Measurements from ENCODE around the gene MGME1. TPM values are rescaled to one million over a fixed set of nuclear protein-coding genes. Genes with fewer than 3 reads are reported as not detected.

The MGME1 gene
- total and polyA plus RNA-seq, 2 of the 13 experiments (the other 11 are each of a cell fraction or from before 2014, with no cell fraction given): 36.7 to 66.6 TPM

- POLR2A ChIA-PET: no interaction called here
- no peak overlapping the region for H3K27ac ChIP-seq (ENCODE audit: extremely low read length, insufficient read depth, low read length)
- no peaks in the 10 kb centered on the region for H3K9me3 ChIP-seq (ENCODE audit: low read length)
- CTCF ChIA-PET (ENCODE audit: low intra/inter-chr PET ratio, low total read pairs): no interaction called here
- ATAC-seq (no peak), FAIRE-seq (no peak), DNase-seq (ENCODE audit: low spot score) (no peak)
- peaks cover 12% of the 10 kb centered on the region for H3K4me1 ChIP-seq (ENCODE audit: insufficient read depth, low read length)
- no peak overlapping the region for H2AFZ ChIP-seq (ENCODE audit: low read length)
- H3K27me3 ChIP-seq (ENCODE audit: control insufficient read depth in 1 of 2, insufficient read depth in 2 of 2, low read length in 2 of 2): peaks cover 2 to 12% of the 10 kb centered on the region in 2 experiments; a peak in 2 of 5 replicates
- H4K20me1 ChIP-seq (ENCODE audit: insufficient read depth, low read length): no peaks in the 10 kb centered on the region
- BruUV-seq (replicated peaks): no TSS peak
- intact Hi-C loops (cut with micrococcal nuclease; ENCODE audit: unreplicated experiment) (no loop called here), in situ Hi-C loops (cut with HindIII; ENCODE audit: extremely low pct_ligation_motif_present, low pct_unique_long_range_greater_than_20kb) (no loop called here)
- H3K4me2 ChIP-seq (ENCODE audit: low read depth, low read length): no peak overlapping the region
- no peak overlapping the region for H3K4me3 ChIP-seq (replicated peaks in 1 of 3; ENCODE audit: insufficient read depth in 1 of 3, low read depth in 2 of 3, low read length in 3 of 3)
- H3K79me2 ChIP-seq (ENCODE audit: insufficient read depth, low read length): no peaks in the 10 kb centered on the region
- WGBS (ENCODE audit: low lambda C conversion rate): 53% methylated on average over 6 of the region's 6 CpGs
- H3K9ac ChIP-seq (ENCODE audit: insufficient read depth, low read depth, low read length): no peak overlapping the region
- H3K36me3 ChIP-seq (replicated peaks in 1 of 2; ENCODE audit: control insufficient read depth in 1 of 2, insufficient read depth in 2 of 2, low read length in 2 of 2): no peaks in the 10 kb centered on the region
- TF ChIP-seq CBX2 (IDR thresholded peaks at IDR 0.05; ENCODE audit: low read depth, low read length): no peak
- no peak for TF ChIP-seq CBX2 (CRISPR knock-in tag; IDR thresholded peaks at IDR 0.05; ENCODE audit: low read depth)
- TF ChIP-seq ZNF180 (CRISPR knock-in tag; IDR thresholded peaks at IDR 0.05; ENCODE audit: borderline replicate concordance, low read depth): no peak
- TF ChIP-seq, protein P1, sequence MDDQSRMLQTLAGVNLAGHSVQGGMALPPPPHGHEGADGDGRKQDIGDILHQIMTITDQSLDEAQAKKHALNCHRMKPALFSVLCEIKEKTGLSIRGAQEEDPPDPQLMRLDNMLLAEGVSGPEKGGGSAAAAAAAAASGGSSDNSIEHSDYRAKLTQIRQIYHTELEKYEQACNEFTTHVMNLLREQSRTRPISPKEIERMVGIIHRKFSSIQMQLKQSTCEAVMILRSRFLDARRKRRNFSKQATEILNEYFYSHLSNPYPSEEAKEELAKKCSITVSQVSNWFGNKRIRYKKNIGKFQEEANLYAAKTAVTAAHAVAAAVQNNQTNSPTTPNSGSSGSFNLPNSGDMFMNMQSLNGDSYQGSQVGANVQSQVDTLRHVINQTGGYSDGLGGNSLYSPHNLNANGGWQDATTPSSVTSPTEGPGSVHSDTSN (CRISPR knock-in tag; IDR thresholded peaks at IDR 0.05; ENCODE audit: borderline replicate concordance): no peak
- no peak for TF ChIP-seq ZBTB2 (CRISPR knock-in tag; IDR thresholded peaks at IDR 0.05; ENCODE audit: low read depth)
- TF ChIP-seq, protein P2, sequence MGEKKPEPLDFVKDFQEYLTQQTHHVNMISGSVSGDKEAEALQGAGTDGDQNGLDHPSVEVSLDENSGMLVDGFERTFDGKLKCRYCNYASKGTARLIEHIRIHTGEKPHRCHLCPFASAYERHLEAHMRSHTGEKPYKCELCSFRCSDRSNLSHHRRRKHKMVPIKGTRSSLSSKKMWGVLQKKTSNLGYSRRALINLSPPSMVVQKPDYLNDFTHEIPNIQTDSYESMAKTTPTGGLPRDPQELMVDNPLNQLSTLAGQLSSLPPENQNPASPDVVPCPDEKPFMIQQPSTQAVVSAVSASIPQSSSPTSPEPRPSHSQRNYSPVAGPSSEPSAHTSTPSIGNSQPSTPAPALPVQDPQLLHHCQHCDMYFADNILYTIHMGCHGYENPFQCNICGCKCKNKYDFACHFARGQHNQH (CRISPR knock-in tag; IDR thresholded peaks at IDR 0.05): no peak
- TF ChIP-seq THYN1 (CRISPR knock-in tag; IDR thresholded peaks at IDR 0.05; ENCODE audit: borderline replicate concordance, low read depth): no peak
- TF ChIP-seq MXD4 (CRISPR knock-in tag; IDR thresholded peaks at IDR 0.05): no peak
- TF ChIP-seq ZNF672 (CRISPR knock-in tag; IDR thresholded peaks at IDR 0.05): no peak
- TF ChIP-seq, protein P3, sequence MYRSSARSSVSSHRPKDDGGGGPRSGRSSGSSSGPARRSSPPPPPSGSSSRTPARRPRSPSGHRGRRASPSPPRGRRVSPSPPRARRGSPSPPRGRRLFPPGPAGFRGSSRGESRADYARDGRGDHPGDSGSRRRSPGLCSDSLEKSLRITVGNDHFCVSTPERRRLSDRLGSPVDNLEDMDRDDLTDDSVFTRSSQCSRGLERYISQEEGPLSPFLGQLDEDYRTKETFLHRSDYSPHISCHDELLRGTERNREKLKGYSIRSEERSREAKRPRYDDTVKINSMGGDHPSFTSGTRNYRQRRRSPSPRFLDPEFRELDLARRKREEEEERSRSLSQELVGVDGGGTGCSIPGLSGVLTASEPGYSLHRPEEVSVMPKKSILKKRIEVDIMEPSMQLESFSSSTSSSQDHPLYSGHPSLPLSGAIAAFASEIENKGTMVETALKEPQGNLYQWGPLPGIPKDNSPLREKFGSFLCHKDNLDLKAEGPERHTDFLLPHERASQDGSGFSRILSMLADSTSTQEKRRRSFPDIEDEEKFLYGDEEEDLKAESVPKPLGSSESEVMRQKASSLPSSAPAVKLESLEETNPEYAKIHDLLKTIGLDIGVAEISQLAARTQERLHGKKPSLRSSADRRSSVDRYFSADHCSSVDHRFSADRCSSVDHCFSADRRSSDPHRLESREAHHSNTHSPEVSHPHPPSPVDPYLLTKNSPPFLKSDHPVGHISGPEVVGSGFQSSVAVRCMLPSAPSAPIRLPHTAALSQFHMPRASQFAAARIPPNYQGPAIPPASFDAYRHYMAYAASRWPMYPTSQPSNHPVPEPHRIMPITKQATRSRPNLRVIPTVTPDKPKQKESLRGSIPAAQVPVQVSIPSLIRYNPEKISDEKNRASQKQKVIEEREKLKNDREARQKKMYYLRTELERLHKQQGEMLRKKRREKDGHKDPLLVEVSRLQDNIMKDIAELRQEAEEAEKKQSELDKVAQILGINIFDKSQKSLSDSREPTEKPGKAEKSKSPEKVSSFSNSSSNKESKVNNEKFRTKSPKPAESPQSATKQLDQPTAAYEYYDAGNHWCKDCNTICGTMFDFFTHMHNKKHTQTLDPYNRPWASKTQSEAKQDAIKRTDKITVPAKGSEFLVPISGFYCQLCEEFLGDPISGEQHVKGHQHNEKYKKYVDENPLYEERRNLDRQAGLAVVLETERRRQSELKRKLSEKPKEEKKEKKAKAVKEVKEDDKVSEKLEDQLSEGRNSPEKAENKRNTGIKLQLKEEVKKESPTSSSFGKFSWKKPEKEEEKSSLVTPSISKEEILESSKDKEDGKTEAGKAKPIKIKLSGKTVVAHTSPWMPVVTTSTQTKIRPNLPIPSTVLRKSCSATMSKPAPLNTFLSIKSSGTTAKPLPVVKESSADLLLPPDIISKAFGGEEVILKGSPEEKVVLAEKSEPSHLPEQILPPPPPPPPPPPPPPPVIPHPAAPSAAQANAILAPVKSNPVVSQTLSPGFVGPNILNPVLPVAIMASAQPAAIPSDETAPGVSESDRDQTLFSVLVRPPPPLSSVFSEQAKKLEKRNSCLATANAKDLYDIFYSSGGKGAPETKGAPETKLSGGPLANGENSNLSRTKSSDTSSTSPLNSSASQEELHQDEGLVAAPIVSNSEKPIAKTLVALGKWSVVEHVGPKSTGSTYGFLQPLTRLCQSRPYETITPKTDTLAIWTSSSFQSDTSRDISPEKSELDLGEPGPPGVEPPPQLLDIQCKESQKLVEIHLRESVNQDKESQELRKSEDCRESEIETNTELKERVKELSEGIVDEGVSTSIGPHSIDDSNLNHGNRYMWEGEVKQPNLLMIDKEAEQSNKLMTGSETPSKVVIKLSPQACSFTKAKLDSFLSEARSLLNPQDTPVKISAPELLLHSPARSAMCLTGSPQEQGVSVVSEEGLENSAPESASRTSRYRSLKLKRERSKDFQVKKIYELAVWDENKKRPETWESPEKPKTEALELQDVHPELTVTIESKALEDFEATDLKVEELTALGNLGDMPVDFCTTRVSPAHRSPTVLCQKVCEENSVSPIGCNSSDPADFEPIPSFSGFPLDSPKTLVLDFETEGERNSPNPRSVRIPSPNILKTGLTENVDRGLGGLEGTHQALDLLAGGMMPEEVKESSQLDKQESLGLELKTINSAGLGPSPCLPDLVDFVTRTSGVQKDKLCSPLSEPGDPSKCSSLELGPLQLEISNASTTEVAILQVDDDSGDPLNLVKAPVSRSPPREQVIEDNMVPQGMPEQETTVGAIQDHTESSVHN (CRISPR knock-in tag; IDR thresholded peaks at IDR 0.05): no peak
- no peak for TF ChIP-seq ZNF282 (IDR thresholded peaks at IDR 0.05; ENCODE audit: partially characterized antibody)
- no peak for TF ChIP-seq ATRX (CRISPR knock-in tag; IDR thresholded peaks at IDR 0.05; ENCODE audit: borderline replicate concordance)
- TF ChIP-seq PHF8 (CRISPR knock-in tag; IDR thresholded peaks at IDR 0.05): no peak
- no peak for TF ChIP-seq ZNF224 (CRISPR knock-in tag; IDR thresholded peaks at IDR 0.05)
These were observed 45.6 kb downstream of the MGME1 start for GRCh38 chr20:18014411-18014810.

Measured in HepG2 (cell line).